ENCODE measurements around the gene ITGA2B. TPM values are rescaled to one million over a fixed set of nuclear protein-coding genes. Genes with fewer than 3 reads are reported as not detected.

Gene ITGA2B
- total RNA-seq, 1 donor from 2014 or later: 4.3 TPM

DNA sequence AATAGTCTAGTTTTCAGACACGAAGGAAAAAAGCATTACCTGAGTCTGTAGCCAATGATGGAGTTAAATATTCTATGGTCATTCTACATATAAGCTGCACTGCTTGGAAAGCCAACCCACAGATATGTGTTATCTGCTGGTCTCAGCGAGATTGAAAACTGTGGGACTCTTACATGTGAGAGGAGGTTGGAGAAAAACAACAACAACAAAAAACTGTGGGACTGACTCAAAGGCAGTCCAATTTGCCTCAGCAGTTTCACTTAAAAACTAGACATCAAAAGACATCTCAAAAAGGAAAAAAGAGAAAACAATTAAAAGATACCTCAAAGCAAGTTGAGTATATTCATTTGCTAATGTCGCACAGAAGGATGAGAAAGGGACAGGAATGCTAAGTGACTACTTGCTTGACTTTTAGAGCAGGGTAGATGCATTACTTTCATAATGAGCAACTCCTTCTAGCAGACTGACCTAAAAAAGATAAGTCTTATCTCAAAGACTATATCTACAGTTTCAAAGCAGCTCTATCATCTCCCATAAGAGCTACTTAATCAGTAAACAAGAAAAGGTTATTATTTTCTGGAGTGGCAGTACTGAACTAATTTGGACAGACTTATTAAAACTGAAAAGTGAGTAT, 35.5 kb upstream of the ITGA2B start:
- H3K4me1 Mint-ChIP-seq (ENCODE audit: unreplicated experiment): no peaks in the 10 kb centered on the region
- no peak overlapping the region for H3K27ac Mint-ChIP-seq (ENCODE audit: unreplicated experiment)
- TF ChIP-seq CTCF (IDR thresholded peaks at IDR 0.05; ENCODE audit: unreplicated experiment): no peak
- no peak for DNase-seq (ENCODE audit: low spot score)
- H3K9me3 Mint-ChIP-seq (ENCODE audit: unreplicated experiment): no peaks in the 10 kb centered on the region
- no peak overlapping the region for H3K4me3 Mint-ChIP-seq (ENCODE audit: unreplicated experiment)
- H3K36me3 Mint-ChIP-seq (ENCODE audit: low read depth, unreplicated experiment): peaks cover 6% of the 10 kb centered on the region
- H3K27me3 Mint-ChIP-seq (ENCODE audit: unreplicated experiment): peaks cover 1% of the 10 kb centered on the region

DNA sequence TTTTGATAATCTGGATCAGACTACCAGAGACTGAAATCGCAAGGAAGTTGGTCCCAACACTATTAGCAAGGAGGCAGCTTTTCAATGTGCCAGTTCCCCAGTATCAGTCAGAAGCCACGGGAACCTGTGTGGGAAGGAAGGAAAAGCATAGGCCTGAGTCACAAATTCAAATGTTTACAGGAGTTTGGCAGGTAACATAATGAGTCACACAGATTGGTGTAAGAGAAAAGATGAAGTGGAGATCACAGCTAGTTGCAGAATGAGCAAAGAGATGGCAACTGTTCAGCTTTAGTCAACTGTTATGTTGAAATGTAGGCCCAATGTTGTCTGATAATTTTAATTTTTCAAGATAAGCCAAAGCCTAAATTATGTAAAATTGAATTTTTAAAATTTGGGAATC, 28.1 kb upstream of the ITGA2B start:
- H3K4me1 Mint-ChIP-seq (ENCODE audit: unreplicated experiment): no peaks in the 10 kb centered on the region
- TF ChIP-seq CTCF (IDR thresholded peaks at IDR 0.05; ENCODE audit: unreplicated experiment): no peak
- no peak for DNase-seq (ENCODE audit: low spot score)
- H3K36me3 Mint-ChIP-seq (ENCODE audit: low read depth, unreplicated experiment): no peaks in the 10 kb centered on the region
- no peak overlapping the region for H3K27ac Mint-ChIP-seq (ENCODE audit: unreplicated experiment)
- no peaks in the 10 kb centered on the region for H3K9me3 Mint-ChIP-seq (ENCODE audit: unreplicated experiment)
- no peak overlapping the region for H3K4me3 Mint-ChIP-seq (ENCODE audit: unreplicated experiment)
- no peaks in the 10 kb centered on the region for H3K27me3 Mint-ChIP-seq (ENCODE audit: unreplicated experiment)

- no peak overlapping the region for H3K27ac Mint-ChIP-seq (ENCODE audit: unreplicated experiment)
- H3K36me3 Mint-ChIP-seq (ENCODE audit: low read depth, unreplicated experiment): no peaks in the 10 kb centered on the region
- H3K27me3 Mint-ChIP-seq (ENCODE audit: unreplicated experiment): no peaks in the 10 kb centered on the region
- H3K9me3 Mint-ChIP-seq (ENCODE audit: unreplicated experiment): no peaks in the 10 kb centered on the region
- no peak for DNase-seq (ENCODE audit: low spot score)
- TF ChIP-seq CTCF (IDR thresholded peaks at IDR 0.05; ENCODE audit: unreplicated experiment): no peak
- no peak overlapping the region for H3K4me3 Mint-ChIP-seq (ENCODE audit: unreplicated experiment)
- no peaks in the 10 kb centered on the region for H3K4me1 Mint-ChIP-seq (ENCODE audit: unreplicated experiment)
Observed at GRCh38 chr17:44416558-44417289, 27.3 kb upstream of the ITGA2B start.

GRCh38 chr17:44414394-44415155, 25.1 kb upstream of the ITGA2B start:
- peak; percentile 13 for TF ChIP-seq CTCF (IDR thresholded peaks at IDR 0.05; ENCODE audit: unreplicated experiment)
- Mint-ChIP-seq H3K9me3 (ENCODE audit: unreplicated experiment) (no peaks in the 10 kb centered on the region), H3K27ac (ENCODE audit: unreplicated experiment) (no peak overlapping the region), H3K4me3 (ENCODE audit: unreplicated experiment) (no peak overlapping the region), H3K27me3 (ENCODE audit: unreplicated experiment) (no peaks in the 10 kb centered on the region), H3K4me1 (ENCODE audit: unreplicated experiment) (no peaks in the 10 kb centered on the region), H3K36me3 (ENCODE audit: low read depth, unreplicated experiment) (no peaks in the 10 kb centered on the region)
- DNase-seq (ENCODE audit: low spot score): no peak

Measured in endothelial cell (in vitro differentiated cells).